ENCODE measurements around the gene DYNC2I2.
A peak's percentile ranks its signal among the peaks of the same experiment; 100 is the strongest.

The DYNC2I2 gene

GRCh38 chr9:128633057-128633456 lies 23.6 kb downstream of the DYNC2I2 start:
- no peaks in the 10 kb centered on the region for H3K4me1 Mint-ChIP-seq
- H3K9me3 Mint-ChIP-seq = no peaks in the 10 kb centered on the region
- TF ChIP-seq CTCF (IDR thresholded peaks at IDR 0.05; ENCODE audit: unreplicated experiment in 3 of 3) = no peak
- peak overlapping the region in 1 of 3 experiments; percentile 30 for H3K27ac Mint-ChIP-seq
- peaks cover 37% of the 10 kb centered on the region for H3K36me3 Mint-ChIP-seq (ENCODE audit: low read depth)
- H3K27me3 Mint-ChIP-seq (ENCODE audit: low read depth) = no peaks in the 10 kb centered on the region
- H3K4me3 Mint-ChIP-seq = no peak overlapping the region

- Mint-ChIP-seq H3K4me1 (no peaks in the 10 kb centered on the region), H3K27ac (no peak overlapping the region), H3K4me3 (no peak overlapping the region), H3K27me3 (ENCODE audit: low read depth) (no peaks in the 10 kb centered on the region), H3K36me3 (ENCODE audit: low read depth) (peaks cover 41% of the 10 kb centered on the region), H3K9me3 (no peaks in the 10 kb centered on the region)
- TF ChIP-seq CTCF (IDR thresholded peaks at IDR 0.05; ENCODE audit: unreplicated experiment in 3 of 3) = no peak
Observed at GRCh38 chr9:128632486-128632885, 24.2 kb downstream of the DYNC2I2 start.

- Mint-ChIP-seq H3K36me3 (ENCODE audit: low read depth) (peaks cover 41% of the 10 kb centered on the region), H3K4me3 (no peak overlapping the region), H3K4me1 (no peaks in the 10 kb centered on the region), H3K27me3 (ENCODE audit: low read depth) (no peaks in the 10 kb centered on the region), H3K9me3 (no peaks in the 10 kb centered on the region), H3K27ac (no peak overlapping the region)
- TF ChIP-seq CTCF (IDR thresholded peaks at IDR 0.05; ENCODE audit: unreplicated experiment in 3 of 3) = no peak
Observed at GRCh38 chr9:128632066-128632465, 24.6 kb downstream of the DYNC2I2 start.

GRCh38 chr9:128631636-128632035 lies 25.0 kb downstream of the DYNC2I2 start:
- Mint-ChIP-seq H3K9me3 (no peaks in the 10 kb centered on the region), H3K4me3 (no peak overlapping the region), H3K27ac (no peak overlapping the region), H3K4me1 (no peaks in the 10 kb centered on the region), H3K36me3 (ENCODE audit: low read depth) (peaks cover 41% of the 10 kb centered on the region), H3K27me3 (ENCODE audit: low read depth) (no peaks in the 10 kb centered on the region)
- TF ChIP-seq CTCF (IDR thresholded peaks at IDR 0.05; ENCODE audit: unreplicated experiment in 3 of 3) = no peak

GRCh38 chr9:128629852-128630545 lies 26.6 kb downstream of the DYNC2I2 start:
- no peak overlapping the region for H3K4me3 Mint-ChIP-seq
- H3K27me3 Mint-ChIP-seq (ENCODE audit: low read depth) = no peaks in the 10 kb centered on the region
- TF ChIP-seq CTCF (IDR thresholded peaks at IDR 0.05; ENCODE audit: unreplicated experiment in 3 of 3) = no peak
- H3K27ac Mint-ChIP-seq = no peak overlapping the region
- no peaks in the 10 kb centered on the region for H3K9me3 Mint-ChIP-seq
- H3K36me3 Mint-ChIP-seq (ENCODE audit: low read depth) = peaks cover 57% of the 10 kb centered on the region
- no peaks in the 10 kb centered on the region for H3K4me1 Mint-ChIP-seq

- Mint-ChIP-seq H3K4me3 (no peak overlapping the region), H3K27ac (peak overlapping the region in 2 of 3 experiments; percentile 38 to 55)
Observed at GRCh38 chr9:128629136-128629535, 27.5 kb downstream of the DYNC2I2 start.

More at GRCh38 chr9:128629136-128629535, 27.5 kb downstream of the DYNC2I2 start:
- Mint-ChIP-seq H3K4me1 (no peaks in the 10 kb centered on the region), H3K9me3 (no peaks in the 10 kb centered on the region), H3K27me3 (ENCODE audit: low read depth) (no peaks in the 10 kb centered on the region), H3K36me3 (ENCODE audit: low read depth) (peaks cover 66% of the 10 kb centered on the region)
- TF ChIP-seq CTCF (IDR thresholded peaks at IDR 0.05; ENCODE audit: unreplicated experiment in 3 of 3) = no peak

Measured in nephron (organoid).